ENCODE data around the gene GDPD3.

GRCh38 chr16:30114411-30114810 lies 1.1 kb upstream of the GDPD3 start:
- no peak for TF ChIP-seq POLR2A (IDR thresholded peaks at IDR 0.05; ENCODE audit: low read depth, low read length)
- TF ChIP-seq POLR2AphosphoS5 (IDR thresholded peaks at IDR 0.05; ENCODE audit: low read depth, low read length) = no peak
- TF ChIP-seq TAF1 (IDR thresholded peaks at IDR 0.05; ENCODE audit: borderline replicate concordance, low read depth, low read length) = no peak

Data from GM12892 (cell line).